HEK293 (cell line): ENCODE measurements around the gene PCLAF.

Experiments
- CTCF ChIA-PET: fragments of 350-600 bp; formaldehyde crosslinking; extraction: SDS; loops from one replicate; lab custom pipeline; 2021; ENCODE audit warnings: antibody characterized with exemption; lab: Yijun Ruan, JAX
- POLR2A ChIA-PET: fragments of 300-600 bp; formaldehyde crosslinking; extraction: SDS; loops from one replicate; lab custom pipeline; 2020; ENCODE audit warnings: antibody characterized with exemption, inconsistent platforms; lab: Yijun Ruan, JAX
- H3K27ac ChIP-seq: fragments of 200-500 bp; sonication (Bioruptor generic); 2 replicates; pipeline ENCODE4 v1.5.1; 2014; ENCODE audit warnings: low read depth, low read length, control low read depth, inconsistent platforms; ENCODE audit errors: extremely low read depth
- H3K36me3 ChIP-seq, 2 experiments: fragments of 200-500 bp in 1 of 2; sonication (Bioruptor generic) in 1 of 2; 1 replicate in 1 of 2; 2 replicates in 1 of 2; pipeline ENCODE4 v1.5.1; 2014 to 2017; ENCODE audit warnings: inconsistent platforms in 2 of 2, low read length in 2 of 2; ENCODE audit not compliant: control insufficient read depth in 2 of 2, insufficient read depth in 1 of 2
- H3K4me1 ChIP-seq: fragments of 200-500 bp; sonication (Bioruptor generic); 2 replicates; pipeline ENCODE4 v1.5.1; 2014; ENCODE audit warnings: mild to moderate bottlenecking, low read length, inconsistent platforms; ENCODE audit not compliant: control insufficient read depth, insufficient read depth
- H3K4me3 ChIP-seq: 2 replicates; pipeline ENCODE4 v1.5.1; 2011; ENCODE audit warnings: low read depth, mild to moderate bottlenecking, control low read depth, low read length, moderate library complexity
- H3K9me3 ChIP-seq: fragments of 200-500 bp; sonication (Bioruptor generic); 2 replicates; pipeline ENCODE4 v1.5.1; 2014; ENCODE audit warnings: low read depth, low read length, inconsistent platforms; ENCODE audit not compliant: control insufficient read depth, insufficient read depth
- IKZF3 ChIP-seq: fragments of 450-650 bp; IDR thresholded peaks from 2 replicates; pipeline ENCODE4 v1.5.0; 2018; ENCODE audit warnings: missing biosample characterization, mild to moderate bottlenecking, missing genetic modification characterization, moderate library complexity
- KLF8 ChIP-seq: fragments of 450-650 bp; formaldehyde crosslinking; IDR thresholded peaks from 2 replicates; pipeline ENCODE4 v1.5.1; 2016; ENCODE audit warnings: missing biosample characterization, missing genetic modification characterization
- MEIS1 ChIP-seq: sonication (generic); formaldehyde crosslinking; IDR thresholded peaks from 2 replicates; pipeline ENCODE4 v1.8.1; 2022; ENCODE audit warnings: missing genetic modification reagents, mild to moderate bottlenecking, borderline replicate concordance
- MYNN ChIP-seq: fragments of 450-650 bp; formaldehyde crosslinking; IDR thresholded peaks from 2 replicates; pipeline ENCODE4 v1.5.1; 2016; ENCODE audit warnings: missing biosample characterization, missing genetic modification characterization, borderline replicate concordance
- ZBTB6 ChIP-seq: fragments of 450-650 bp; formaldehyde crosslinking; IDR thresholded peaks from 2 replicates; pipeline ENCODE4 v1.5.1; 2017; ENCODE audit warnings: missing biosample characterization, missing genetic modification characterization
- ZFP3 ChIP-seq: fragments of 450-650 bp; formaldehyde crosslinking; IDR thresholded peaks from 2 replicates; pipeline ENCODE4 v1.5.1; 2016; ENCODE audit warnings: low read depth, missing biosample characterization, missing genetic modification characterization
- ZFP41 ChIP-seq: fragments of 450-650 bp; formaldehyde crosslinking; IDR thresholded peaks from 2 replicates; pipeline ENCODE4 v1.5.1; 2016; ENCODE audit warnings: missing biosample characterization, missing genetic modification characterization, borderline replicate concordance
- ZNF174 ChIP-seq: fragments of 450-650 bp; formaldehyde crosslinking; IDR thresholded peaks from 2 replicates; pipeline ENCODE4 v1.5.0; 2017; ENCODE audit warnings: missing biosample characterization, mild to moderate bottlenecking, missing genetic modification characterization
- ZNF391 ChIP-seq: fragments of 450-650 bp; formaldehyde crosslinking; IDR thresholded peaks from 2 replicates; pipeline ENCODE4 v1.5.1; 2016; ENCODE audit warnings: low read depth, missing biosample characterization, missing genetic modification characterization, borderline replicate concordance
- ZNF394 ChIP-seq: fragments of 450-650 bp; formaldehyde crosslinking; IDR thresholded peaks from 2 replicates; pipeline ENCODE4 v1.5.1; 2016; ENCODE audit warnings: missing biosample characterization, missing genetic modification characterization, mild to moderate bottlenecking, moderate library complexity, borderline replicate concordance
- ZNF426 ChIP-seq: fragments of 450-650 bp; formaldehyde crosslinking; IDR thresholded peaks from 2 replicates; pipeline ENCODE4 v1.5.1; 2017; ENCODE audit warnings: missing biosample characterization, missing genetic modification characterization, mild to moderate bottlenecking, inconsistent platforms, moderate library complexity
- ZNF596 ChIP-seq: fragments of 450-650 bp; IDR thresholded peaks from 2 replicates; pipeline ENCODE4 v1.5.0; 2018; ENCODE audit warnings: missing biosample characterization, mild to moderate bottlenecking, missing genetic modification characterization, moderate library complexity
- ZNF623 ChIP-seq: fragments of 450-650 bp; formaldehyde crosslinking; IDR thresholded peaks from 2 replicates; pipeline ENCODE4 v1.5.1; 2016; ENCODE audit warnings: missing biosample characterization, missing genetic modification characterization
- ZNF677 ChIP-seq: fragments of 450-650 bp; IDR thresholded peaks from 2 replicates; pipeline ENCODE4 v1.5.0; 2018; ENCODE audit warnings: missing biosample characterization, mild to moderate bottlenecking, missing genetic modification characterization, moderate library complexity
- ZNF701 ChIP-seq: fragments of 450-650 bp; formaldehyde crosslinking; IDR thresholded peaks from 2 replicates; pipeline ENCODE4 v1.5.1; 2016; ENCODE audit warnings: missing biosample characterization, missing genetic modification characterization
- ZNF747 ChIP-seq: fragments of 450-650 bp; formaldehyde crosslinking; IDR thresholded peaks from 2 replicates; pipeline ENCODE4 v1.5.1; 2016; ENCODE audit warnings: missing biosample characterization, missing genetic modification characterization
- ZSCAN16 ChIP-seq: fragments of 450-650 bp; formaldehyde crosslinking; IDR thresholded peaks from 2 replicates; pipeline ENCODE4 v1.5.1; 2016; ENCODE audit warnings: missing biosample characterization, missing genetic modification characterization
- ZSCAN4 ChIP-seq: fragments of 450-650 bp; formaldehyde crosslinking; IDR thresholded peaks from 2 replicates; pipeline ENCODE4 v1.5.1; 2017; ENCODE audit warnings: missing biosample characterization, missing genetic modification characterization
- TF ChIP-seq, protein P1 (sequence below): fragments of 450-650 bp; formaldehyde crosslinking; IDR thresholded peaks from 2 replicates; pipeline ENCODE4 v1.5.1; 2016; ENCODE audit warnings: missing biosample characterization, missing genetic modification characterization
- TF ChIP-seq, protein P2 (sequence below): fragments of 450-650 bp; formaldehyde crosslinking; IDR thresholded peaks from 2 replicates; pipeline ENCODE4 v1.5.1; 2016; ENCODE audit warnings: missing biosample characterization, missing genetic modification characterization, borderline replicate concordance

The PCLAF gene

GRCh38 chr15:64361259-64361658, 20.0 kb downstream of the PCLAF start:
- Histone ChIP-seq H3K4me1 (0 out of 2 replicates have a peak, but pooled peaks cover 2% of the 10 kb centered on the region), H3K9me3 (no peaks in the 10 kb centered on the region), H3K4me3 (no peak overlapping the region), H3K27ac (no peak overlapping the region), H3K36me3 (peaks cover 6 to 20% of the 10 kb centered on the region in 2 experiments)
- TF ChIP-seq, protein P1, sequence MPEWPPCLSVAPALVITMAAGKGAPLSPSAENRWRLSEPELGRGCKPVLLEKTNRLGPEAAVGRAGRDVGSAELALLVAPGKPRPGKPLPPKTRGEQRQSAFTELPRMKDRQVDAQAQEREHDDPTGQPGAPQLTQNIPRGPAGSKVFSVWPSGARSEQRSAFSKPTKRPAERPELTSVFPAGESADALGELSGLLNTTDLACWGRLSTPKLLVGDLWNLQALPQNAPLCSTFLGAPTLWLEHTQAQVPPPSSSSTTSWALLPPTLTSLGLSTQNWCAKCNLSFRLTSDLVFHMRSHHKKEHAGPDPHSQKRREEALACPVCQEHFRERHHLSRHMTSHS (tag by site-specific recombination): no peak
- TF ChIP-seq IKZF3 (tag by site-specific recombination) (no peak), ZNF596 (tag by site-specific recombination) (no peak), KLF8 (tag by site-specific recombination) (no peak), ZFP41 (tag by site-specific recombination) (no peak), ZNF701 (tag by site-specific recombination) (no peak), ZNF623 (tag by site-specific recombination) (no peak), ZSCAN16 (tag by site-specific recombination) (no peak), ZNF677 (tag by site-specific recombination) (no peak), ZNF174 (no peak), ZNF391 (tag by site-specific recombination) (no peak), MEIS1 (CRISPR knock-in tag) (no peak), ZNF394 (tag by site-specific recombination) (no peak), ZNF426 (tag by site-specific recombination) (no peak), ZNF747 (tag by site-specific recombination) (no peak), ZBTB6 (tag by site-specific recombination) (no peak), ZSCAN4 (tag by site-specific recombination) (no peak), ZFP3 (no peak), MYNN (no peak)
- TF ChIP-seq, protein P2, sequence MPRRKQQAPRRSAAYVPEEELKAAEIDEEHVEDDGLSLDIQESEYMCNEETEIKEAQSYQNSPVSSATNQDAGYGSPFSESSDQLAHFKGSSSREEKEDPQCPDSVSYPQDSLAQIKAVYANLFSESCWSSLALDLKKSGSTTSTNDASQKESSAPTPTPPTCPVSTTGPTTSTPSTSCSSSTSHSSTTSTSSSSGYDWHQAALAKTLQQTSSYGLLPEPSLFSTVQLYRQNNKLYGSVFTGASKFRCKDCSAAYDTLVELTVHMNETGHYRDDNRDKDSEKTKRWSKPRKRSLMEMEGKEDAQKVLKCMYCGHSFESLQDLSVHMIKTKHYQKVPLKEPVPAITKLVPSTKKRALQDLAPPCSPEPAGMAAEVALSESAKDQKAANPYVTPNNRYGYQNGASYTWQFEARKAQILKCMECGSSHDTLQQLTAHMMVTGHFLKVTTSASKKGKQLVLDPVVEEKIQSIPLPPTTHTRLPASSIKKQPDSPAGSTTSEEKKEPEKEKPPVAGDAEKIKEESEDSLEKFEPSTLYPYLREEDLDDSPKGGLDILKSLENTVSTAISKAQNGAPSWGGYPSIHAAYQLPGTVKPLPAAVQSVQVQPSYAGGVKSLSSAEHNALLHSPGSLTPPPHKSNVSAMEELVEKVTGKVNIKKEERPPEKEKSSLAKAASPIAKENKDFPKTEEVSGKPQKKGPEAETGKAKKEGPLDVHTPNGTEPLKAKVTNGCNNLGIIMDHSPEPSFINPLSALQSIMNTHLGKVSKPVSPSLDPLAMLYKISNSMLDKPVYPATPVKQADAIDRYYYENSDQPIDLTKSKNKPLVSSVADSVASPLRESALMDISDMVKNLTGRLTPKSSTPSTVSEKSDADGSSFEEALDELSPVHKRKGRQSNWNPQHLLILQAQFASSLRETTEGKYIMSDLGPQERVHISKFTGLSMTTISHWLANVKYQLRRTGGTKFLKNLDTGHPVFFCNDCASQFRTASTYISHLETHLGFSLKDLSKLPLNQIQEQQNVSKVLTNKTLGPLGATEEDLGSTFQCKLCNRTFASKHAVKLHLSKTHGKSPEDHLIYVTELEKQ (tag by site-specific recombination): no peak
- ChIA-PET CTCF (interaction anchor here (0.6 kb wide), 1 partner anchor 207 kb away, joined by 4 read pairs; no protein-coding TSS in a partner anchor), POLR2A (no interaction called here)
